ENCODE data around the gene DNMT1.
"Not testable (repeated sequence)": the region's sequence is repeated elsewhere in the genome, so short reads cannot be mapped to it uniquely, and the experiment has no call there.

The DNMT1 gene

DNA sequence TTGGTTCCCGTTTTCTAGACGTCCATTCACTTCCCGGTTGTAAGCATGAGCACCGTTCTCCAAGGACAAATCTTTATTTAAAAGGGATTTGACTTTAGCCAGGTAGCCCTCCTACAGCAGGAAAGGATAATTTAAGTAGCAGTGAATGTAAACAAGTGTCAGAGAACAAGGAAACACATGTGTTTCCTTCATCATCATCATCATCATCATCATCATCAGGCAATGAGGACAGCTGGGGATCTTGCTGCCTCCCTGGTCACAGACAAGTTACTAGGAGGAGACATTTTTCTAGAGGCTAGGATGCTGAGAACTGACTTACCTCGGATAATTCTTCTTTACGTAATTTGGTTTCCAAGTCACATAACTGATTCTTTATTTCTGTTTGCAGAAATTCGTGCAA lies 14.3 kb downstream of the DNMT1 start:
- no peak for FAIRE-seq

DNA sequence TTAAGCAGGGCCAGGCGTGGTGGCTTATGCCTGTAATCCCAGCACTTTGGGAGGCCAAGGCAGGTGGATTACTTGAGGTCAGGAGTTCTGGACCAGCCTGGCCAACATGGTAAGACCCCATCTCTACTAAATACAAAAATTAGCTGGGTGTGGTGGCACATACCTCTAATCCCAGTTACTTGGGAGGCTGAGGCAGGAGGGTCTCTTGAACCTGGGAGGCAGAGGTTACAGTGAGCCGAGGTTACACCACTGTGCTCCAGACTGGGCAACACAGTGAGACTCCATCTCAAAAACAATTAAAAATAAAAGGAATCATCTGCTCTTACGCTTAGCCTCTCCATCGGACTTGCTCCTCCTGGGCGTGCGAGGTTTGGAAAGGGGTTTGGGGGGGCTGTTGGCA lies 14.7 kb downstream of the DNMT1 start:
- FAIRE-seq = not testable (repeated sequence)

- no peak for FAIRE-seq
Measured at GRCh38 chr19:10173527-10173926, 21.2 kb downstream of the DNMT1 start.

DNA sequence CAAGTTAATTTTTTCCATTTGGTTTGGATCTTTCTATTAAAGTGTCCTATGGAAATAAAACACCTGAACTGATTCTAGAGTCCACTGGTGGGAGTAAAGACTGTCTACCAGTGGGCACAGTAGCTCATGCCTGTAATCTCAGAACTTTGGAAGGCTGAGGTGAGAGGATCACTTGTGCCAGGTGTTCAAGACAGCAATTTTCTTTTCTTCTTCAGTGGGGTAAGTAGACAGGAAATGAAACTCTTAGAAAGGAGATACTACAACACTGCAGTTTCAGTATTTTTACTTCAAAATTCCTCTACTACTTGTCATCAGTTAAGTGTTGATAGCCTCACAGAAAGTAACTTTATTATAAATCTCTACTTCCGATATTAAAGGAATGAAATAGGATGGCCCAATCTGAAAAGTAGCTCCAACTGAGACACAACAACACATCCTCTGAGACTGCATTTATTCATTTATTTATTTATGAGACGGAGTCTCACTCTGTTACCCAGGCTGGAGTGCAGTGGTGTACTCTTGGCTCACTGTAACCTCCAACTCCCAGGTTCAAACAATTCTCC lies 26.3 kb downstream of the DNMT1 start:
- FAIRE-seq = no peak

DNA sequence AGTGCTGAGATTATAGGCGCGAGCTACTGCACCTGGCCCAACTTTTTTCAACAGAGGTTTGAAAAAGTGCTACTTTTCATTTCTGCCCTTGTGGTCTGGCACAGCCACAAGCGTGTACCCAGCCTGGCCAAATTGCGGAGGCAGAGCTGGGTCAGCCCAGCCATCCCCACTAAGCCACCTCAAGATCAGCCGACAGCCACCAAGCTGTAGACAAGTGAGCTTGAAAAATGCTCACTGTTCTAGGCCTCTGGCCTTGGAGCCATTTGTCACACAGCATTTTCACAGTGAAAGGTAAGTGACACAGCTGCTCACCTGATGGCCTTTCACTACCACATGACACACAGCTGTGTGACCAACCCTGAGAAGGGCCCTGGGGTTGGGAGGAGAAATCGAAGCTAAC lies 27.3 kb downstream of the DNMT1 start:
- no peak for FAIRE-seq

- not testable (repeated sequence) for FAIRE-seq
Measured at GRCh38 chr19:10166501-10166900, 28.3 kb downstream of the DNMT1 start.

DNA sequence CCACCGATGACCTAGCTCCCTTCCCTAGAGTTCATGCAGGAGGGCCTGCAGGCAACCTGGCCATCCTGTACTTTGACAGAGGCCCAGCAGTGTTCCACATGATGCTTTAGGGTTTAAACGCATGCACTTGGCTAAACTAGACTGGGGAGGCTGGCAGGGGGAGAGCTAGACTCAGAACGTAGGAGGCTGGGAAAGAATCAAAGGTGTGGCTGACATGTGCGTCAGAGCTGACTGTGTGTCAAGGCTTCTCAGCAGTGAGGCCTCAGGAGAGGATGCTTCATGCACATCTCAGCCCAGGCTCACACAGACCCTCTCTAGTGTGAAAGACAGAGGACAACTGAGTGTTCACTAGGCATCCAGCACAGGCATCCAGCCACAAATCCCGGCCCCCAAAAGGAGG lies 28.7 kb downstream of the DNMT1 start:
- no peak for FAIRE-seq

DNA sequence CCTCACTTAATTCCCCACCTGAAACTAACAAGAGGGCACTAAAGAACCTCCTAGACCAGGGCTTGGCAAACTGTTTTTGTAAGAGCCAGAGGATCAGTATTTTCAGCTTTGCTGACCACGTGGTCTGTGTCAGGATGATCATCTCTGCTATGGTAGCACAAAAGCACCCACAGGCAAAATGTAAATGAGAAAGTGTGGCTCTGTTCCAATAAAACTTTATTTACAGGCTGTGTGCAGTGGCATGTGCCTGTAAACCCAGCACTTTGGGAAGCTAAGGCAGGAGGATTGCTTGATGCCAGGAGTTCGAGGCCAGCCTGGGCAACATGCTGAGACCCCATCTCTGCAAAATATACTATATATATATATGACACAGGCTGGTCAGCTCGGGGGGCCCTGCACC lies 31.2 kb downstream of the DNMT1 start:
- FAIRE-seq = no peak

DNA sequence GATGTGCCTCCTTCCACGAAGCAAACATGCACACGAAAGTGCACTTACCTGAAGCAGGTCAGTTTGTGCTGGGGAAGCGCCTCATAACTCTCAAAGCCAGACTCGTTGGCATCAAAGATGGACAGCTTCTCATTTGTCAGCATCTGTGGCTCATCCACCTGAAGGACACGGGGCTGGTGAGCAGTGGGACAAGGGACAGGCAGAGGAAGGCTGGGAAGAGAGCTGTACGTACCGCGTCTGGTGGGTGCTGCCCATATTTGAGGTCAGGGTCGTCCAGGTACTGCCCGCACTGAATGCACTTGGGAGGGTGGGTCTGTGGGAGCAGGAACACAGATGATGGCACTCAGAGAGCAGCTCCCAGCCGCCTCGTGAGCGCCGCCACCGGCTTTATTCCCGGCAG lies 35.1 kb downstream of the DNMT1 start:
- no peak for FAIRE-seq

DNA sequence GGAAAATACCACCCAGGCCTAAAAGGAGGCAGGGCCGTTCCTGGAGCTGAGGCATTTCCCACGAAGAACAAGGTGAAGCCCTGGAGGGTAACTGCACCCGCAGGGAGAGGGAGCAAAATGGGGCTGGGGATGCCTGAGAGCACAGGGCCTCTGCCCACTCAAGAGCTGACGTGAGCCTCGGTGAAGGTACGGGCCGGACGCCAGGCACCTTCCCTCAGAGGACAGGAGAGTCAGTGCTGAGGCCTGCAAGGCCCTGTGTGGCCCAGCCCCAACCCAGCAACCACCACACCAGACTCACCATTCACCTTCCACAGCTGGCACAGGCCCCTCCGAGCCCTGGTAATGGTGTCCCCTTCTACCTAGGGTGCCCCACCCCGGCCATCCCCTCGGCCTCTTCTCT lies 36.3 kb downstream of the DNMT1 start:
- FAIRE-seq = no peak

GRCh38 chr19:10158071-10158470 lies 36.7 kb downstream of the DNMT1 start:
- no peak for FAIRE-seq

DNA sequence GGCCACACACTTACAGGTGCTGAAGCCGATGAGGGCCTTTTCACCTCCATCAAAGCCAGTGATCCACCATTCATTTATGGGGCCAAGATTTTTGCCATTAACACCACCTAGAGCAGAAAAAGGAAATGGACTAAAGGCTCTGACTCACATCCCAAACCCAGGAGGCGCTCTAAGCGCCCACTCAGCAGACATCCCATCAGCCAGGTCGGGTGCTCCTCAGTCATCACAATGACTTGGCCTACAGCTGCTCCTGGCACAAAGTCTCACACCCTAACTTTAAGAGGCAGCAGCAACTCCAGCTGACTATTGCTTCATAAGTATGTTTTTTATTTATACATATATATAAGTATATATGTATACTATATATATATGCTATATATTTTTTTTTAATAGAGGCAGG lies 38.9 kb downstream of the DNMT1 start:
- FAIRE-seq = no peak

GRCh38 chr19:10152100-10152499 lies 42.7 kb downstream of the DNMT1 start:
- FAIRE-seq = no peak

DNA sequence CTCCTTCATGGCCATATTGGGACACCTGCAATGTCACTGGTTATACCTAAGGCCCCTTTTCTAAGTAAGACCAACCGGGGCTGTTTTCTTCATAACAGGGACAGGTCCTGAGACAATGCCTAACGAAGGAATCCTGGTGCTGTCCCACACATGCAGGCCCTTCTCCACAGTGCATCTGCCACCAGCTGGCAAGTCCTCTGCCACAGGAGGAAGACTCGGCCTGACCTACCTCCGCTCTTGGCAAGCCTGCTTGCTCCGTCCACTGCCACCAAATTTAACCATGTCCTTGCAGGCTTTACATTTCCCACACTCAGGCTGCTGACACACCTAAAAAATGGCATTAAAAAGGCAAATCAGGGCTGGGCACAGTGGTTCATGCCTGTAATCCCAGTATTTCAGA lies 43.2 kb downstream of the DNMT1 start:
- no peak for FAIRE-seq

DNA sequence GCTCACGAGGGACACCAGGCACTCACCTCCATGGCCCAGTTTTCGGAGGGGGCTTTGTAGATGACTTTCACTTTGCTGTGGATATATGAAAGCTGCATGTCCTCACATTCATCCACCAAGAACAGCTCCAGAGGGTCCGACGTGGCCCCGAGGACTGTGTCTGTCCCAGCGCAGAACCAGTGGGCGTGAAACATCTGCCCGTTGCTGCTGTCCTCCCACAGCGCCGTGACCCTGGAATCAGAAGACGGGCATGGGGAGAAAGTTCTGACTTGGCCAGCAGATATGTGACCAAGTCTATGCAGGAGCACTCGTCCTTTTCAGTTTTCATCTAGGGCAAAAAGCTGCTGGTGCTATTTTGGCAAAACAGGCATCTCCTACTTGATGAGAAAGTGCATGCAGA lies 45.3 kb downstream of the DNMT1 start:
- no peak for FAIRE-seq

- FAIRE-seq = no peak
Measured at GRCh38 chr19:10146142-10146541, 48.6 kb downstream of the DNMT1 start.

DNA sequence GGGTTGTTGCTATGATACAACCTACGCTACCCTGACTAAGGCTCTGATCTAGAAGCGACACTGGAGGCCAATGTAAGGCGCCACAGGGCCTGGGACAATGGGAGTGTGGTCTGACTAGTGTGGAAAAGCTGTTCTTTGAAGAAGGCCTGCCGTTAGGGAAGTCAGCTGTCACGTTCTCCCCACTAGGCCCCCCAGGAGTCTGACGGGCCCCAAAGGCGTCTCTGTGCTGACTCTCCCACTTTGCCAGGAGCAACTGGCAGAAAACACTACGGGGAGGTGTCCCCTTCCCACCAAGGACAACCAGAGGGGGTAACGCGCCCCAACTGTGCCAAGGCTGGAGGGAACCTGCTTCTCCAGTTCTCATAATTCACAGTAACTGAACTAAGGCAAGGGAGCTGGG lies 49.7 kb downstream of the DNMT1 start:
- FAIRE-seq = no peak

DNA sequence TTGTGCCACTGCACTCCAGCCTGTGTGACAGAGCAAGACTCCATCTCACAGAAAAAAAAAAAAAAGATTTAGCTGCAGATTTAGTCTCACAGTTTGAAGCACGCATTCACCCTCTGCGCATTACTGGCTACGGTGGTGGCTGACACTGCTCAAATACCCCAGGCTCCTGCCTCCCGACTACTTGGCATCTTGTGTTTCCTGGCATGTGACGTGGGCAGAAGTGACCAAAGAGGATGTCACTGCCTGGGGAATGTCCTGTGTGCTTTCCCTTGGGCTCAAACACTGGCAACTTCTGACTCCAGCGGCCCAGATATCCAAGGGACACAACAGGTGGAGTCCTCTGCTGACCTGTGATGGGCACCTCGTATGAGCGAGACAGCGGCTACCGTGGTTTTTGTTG lies 50.4 kb downstream of the DNMT1 start:
- no peak for FAIRE-seq

GRCh38 chr19:10143681-10144080 lies 51.1 kb downstream of the DNMT1 start:
- no peak for FAIRE-seq

- FAIRE-seq = no peak
Measured at GRCh38 chr19:10142701-10143375, 51.9 kb downstream of the DNMT1 start.

- FAIRE-seq = no peak
Measured at GRCh38 chr19:10141973-10142372, 52.8 kb downstream of the DNMT1 start.

GRCh38 chr19:10141479-10141878 lies 53.3 kb downstream of the DNMT1 start:
- no peak for FAIRE-seq

GRCh38 chr19:10139952-10140351 lies 54.8 kb downstream of the DNMT1 start:
- no peak for FAIRE-seq

GRCh38 chr19:10138879-10139795 lies 55.6 kb downstream of the DNMT1 start:
- FAIRE-seq = no peak
